Thyroid gland (tissue), 4 donors: ENCODE results near the gene P2RX2. TPM values are rescaled to one million over a fixed set of nuclear protein-coding genes. Genes with fewer than 3 reads are reported as not detected.

ENCODE experiments used
- DNase-seq, 2 donors: peaks; one replicate each; pipeline ENCODE4 v3.0.0-alpha.2; 2019
- H3K27ac ChIP-seq, 3 donors: fragments of 200-600 bp; sonication (generic); 1 replicate in 2 of 3; 2 replicates in 1 of 3; pipeline ENCODE4 v1.5.1; 2016 to 2019; ENCODE audit warnings: mild to moderate bottlenecking in 1 of 3, moderate library complexity in 1 of 3
- H3K27me3 ChIP-seq: fragments of 200-600 bp; sonication (generic); one replicate; pipeline ENCODE4 v1.5.1; 2019
- H3K36me3 ChIP-seq, 2 donors: fragments of 200-600 bp; sonication (generic); one replicate each; pipeline ENCODE4 v1.5.1; 2016 to 2019
- H3K4me1 ChIP-seq, 2 donors: fragments of 200-600 bp; sonication (generic); one replicate each; pipeline ENCODE4 v1.5.1; 2017 to 2019
- H3K4me3 ChIP-seq, 3 donors: fragments of 200-600 bp; sonication (generic); replicated peaks in 1 of 3; 1 replicate in 2 of 3; 2 replicates in 1 of 3; pipeline ENCODE4 v1.5.1; 2016; ENCODE audit warnings: mild to moderate bottlenecking in 1 of 3
- H3K9me3 ChIP-seq: fragments of 200-600 bp; sonication (generic); one replicate; pipeline ENCODE4 v1.5.1; 2017
- POLR2A ChIP-seq, 2 donors: fragments of 450-650 bp; IDR thresholded peaks; one replicate each; pipeline ENCODE4 v1.6.1; 2017; ENCODE audit warnings: antibody characterized with exemption in 2 of 2, mild to moderate bottlenecking in 2 of 2, moderate library complexity in 1 of 2
- WGBS, 2 donors: methylation state at CpG; one replicate each; pipeline ENCODE4 v1.1.5; 2017; 5-methylcytosine and 5-hydroxymethylcytosine counted together
- intact Hi-C: fragments of 100-400 bp; cut with DNase I; formaldehyde crosslinking; loops from one replicate; pipeline ENCODE4 v1.15.1; 2023
- total RNA-seq, 4 donors: library from RNA; depleted of rRNA; stranded (reverse); fragments of >200 nt; gene quantifications; one replicate each; pipeline ENCODE4 v1.2.3, GENCODE V29; 2016
- TF ChIP-seq, protein P1 (sequence below), 6 experiments: fragments of 200-600 bp in 3 of 6; fragments of 450-650 bp in 3 of 6; sonication (generic) in 3 of 6; IDR thresholded peaks; one replicate each; pipeline ENCODE4 v1.5.1; 2016 to 2019; ENCODE audit warnings: antibody characterized with exemption in 6 of 6, mild to moderate bottlenecking in 2 of 6, inconsistent platforms in 1 of 6, moderate library complexity in 1 of 6

P2RX2 gene
- total RNA-seq, 4 donors from 2014 or later, result 0.45 TPM; not detected in 3

DNA sequence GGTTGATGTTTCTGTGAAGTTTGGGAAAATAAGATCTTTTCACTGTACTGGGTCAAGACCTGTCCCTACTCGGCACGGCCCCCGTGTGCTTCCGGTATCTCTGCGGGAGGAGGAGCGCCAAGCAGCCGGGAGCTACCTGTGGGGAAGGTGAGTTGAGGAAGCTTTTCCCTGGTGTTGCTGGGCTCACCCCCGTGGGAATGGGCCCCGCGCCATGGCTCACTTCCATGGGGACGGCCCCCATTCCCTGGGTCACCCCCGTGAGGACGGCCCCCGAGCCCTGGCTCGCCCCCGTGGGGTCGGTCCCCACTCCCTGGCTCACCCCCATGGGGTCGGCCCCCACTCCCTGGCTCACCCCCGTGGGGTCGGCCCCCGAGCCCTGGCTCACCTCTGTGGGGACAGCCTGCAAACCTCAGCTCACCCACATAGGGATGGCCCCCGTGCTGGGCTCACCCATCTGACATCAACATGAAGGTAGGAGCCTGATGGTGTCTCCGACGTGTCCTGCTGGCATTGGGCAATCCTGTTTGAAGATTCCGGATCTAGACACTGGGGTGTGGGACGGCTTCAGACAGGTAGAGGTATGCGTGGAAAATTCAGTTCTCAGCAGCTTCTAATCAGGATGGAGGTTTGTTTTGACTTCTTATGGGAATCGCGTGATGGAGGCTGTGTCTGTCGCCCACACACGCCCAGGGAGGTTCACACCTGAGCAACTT, 17.2 kb upstream of the P2RX2 start:
- DNase-seq, result no peak
- TF ChIP-seq, protein P1, sequence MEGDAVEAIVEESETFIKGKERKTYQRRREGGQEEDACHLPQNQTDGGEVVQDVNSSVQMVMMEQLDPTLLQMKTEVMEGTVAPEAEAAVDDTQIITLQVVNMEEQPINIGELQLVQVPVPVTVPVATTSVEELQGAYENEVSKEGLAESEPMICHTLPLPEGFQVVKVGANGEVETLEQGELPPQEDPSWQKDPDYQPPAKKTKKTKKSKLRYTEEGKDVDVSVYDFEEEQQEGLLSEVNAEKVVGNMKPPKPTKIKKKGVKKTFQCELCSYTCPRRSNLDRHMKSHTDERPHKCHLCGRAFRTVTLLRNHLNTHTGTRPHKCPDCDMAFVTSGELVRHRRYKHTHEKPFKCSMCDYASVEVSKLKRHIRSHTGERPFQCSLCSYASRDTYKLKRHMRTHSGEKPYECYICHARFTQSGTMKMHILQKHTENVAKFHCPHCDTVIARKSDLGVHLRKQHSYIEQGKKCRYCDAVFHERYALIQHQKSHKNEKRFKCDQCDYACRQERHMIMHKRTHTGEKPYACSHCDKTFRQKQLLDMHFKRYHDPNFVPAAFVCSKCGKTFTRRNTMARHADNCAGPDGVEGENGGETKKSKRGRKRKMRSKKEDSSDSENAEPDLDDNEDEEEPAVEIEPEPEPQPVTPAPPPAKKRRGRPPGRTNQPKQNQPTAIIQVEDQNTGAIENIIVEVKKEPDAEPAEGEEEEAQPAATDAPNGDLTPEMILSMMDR (IDR thresholded peaks at IDR 0.05), result no peak
- no peak for TF ChIP-seq POLR2A (IDR thresholded peaks at IDR 0.05)
- H3K4me1 ChIP-seq, result peaks cover 3 to 20% of the 10 kb centered on the region in 2 donors
- intact Hi-C loops, result no loop called here
- no peak overlapping the region for H3K4me3 ChIP-seq
- no peaks in the 10 kb centered on the region for H3K27me3 ChIP-seq
- H3K27ac ChIP-seq, result peak overlapping the region in 1 of 3 donors; percentile 52
- H3K9me3 ChIP-seq, result no peaks in the 10 kb centered on the region
- WGBS, 2 donors, result 71 to 84% methylated on average over 17 to 18 of the region's 31 CpGs
- no peaks in the 10 kb centered on the region for H3K36me3 ChIP-seq

DNA sequence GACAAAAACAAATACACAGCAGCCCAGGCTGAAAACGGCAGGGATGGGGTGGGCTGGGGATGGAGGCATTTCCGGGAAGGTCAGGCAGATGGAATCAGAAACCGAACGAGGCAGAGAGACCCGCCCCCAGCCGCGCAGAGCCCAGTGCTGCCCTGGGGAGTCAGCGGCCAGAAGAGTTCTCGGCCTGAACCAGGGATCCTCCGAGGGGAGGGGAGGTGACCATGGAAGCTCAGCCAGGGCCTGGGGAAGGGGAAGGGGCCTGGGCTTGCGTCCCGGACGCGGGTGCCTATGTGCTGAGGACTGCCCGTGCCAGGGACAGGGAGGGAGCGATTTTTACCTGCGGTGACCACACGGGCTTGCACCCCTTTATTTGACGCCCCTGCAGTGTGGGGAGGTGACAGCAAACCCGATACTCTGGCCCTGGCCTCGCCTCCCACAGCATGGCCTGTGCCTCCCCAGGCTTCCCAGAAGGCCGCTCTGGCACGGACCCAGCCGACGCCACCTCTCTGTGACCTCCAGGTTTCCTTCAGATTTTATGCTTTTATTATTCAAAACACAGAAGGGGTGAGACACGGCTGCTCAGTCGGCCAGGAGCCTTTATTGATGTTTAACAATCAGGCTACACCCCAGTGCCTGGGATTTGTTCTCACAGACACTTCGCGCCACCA, 15.9 kb upstream of the P2RX2 start:
- intact Hi-C loops, result no loop called here
- H3K4me3 ChIP-seq, result peak overlapping the region in 1 of 3 donors; percentile 30
- H3K9me3 ChIP-seq, result no peaks in the 10 kb centered on the region
- DNase-seq, result peak in 1 of 2 donors; percentile 23
- TF ChIP-seq POLR2A (IDR thresholded peaks at IDR 0.05), result peak in 1 of 2 donors; percentile 20
- TF ChIP-seq, protein P1 (IDR thresholded peaks at IDR 0.05), result no peak
- peaks cover 0 to 20% of the 10 kb centered on the region in 2 donors for H3K4me1 ChIP-seq
- 50 to 54% methylated on average over 29 of the region's 29 CpGs for WGBS, 2 donors
- no peaks in the 10 kb centered on the region for H3K27me3 ChIP-seq
- peak overlapping the region in 2 of 3 donors; percentile 63 to 85 for H3K27ac ChIP-seq
- no peaks in the 10 kb centered on the region for H3K36me3 ChIP-seq

DNA sequence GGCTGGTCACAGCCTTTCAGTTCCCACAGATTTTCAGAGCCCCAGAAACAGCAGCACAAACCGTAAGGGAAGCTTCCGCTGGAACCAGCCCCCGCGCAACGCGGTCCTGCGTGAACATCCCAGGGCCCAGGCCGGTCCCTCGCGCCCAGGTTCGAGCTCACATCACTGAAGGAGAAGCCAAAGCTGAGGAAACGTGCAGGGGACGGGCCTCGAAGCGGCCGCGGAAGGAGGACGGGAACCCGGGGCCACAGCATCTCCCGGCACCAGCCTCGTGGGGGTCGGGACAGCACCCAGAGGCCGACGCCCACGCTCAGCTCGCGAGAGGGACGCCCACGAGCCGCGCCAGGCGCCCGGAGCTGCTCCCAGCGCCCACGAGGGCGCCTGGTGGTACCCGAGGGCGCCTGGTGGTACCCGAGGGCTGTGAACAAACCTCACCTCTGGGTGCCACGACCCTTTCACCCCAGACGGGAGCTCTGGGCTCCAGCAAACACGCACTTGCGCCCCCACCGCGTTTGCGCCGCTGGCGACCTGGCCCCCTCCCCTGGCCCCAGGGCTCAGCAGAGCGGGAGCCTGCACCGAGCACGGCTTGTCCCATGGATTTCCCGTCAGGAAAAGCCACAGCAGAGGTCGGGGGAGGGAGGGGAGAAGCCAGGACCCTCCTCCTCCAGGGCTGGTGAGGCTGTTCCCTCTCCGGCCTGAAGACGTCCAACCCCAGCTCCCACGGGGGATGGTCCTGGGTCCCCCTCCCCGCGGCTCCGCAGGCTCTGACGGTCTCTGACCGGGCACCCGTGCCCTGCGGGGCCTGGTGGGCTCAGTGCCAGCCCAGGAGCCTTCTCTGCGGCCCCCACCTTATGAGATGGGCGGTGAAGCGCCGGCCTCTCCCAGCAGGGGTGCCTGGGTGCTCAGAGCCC, 15.1 kb upstream of the P2RX2 start:
- H3K36me3 ChIP-seq, result no peaks in the 10 kb centered on the region
- peak overlapping the region in 1 of 3 donors; percentile 30 for H3K4me3 ChIP-seq
- WGBS, 2 donors, result 43 to 47% methylated on average over 16 to 57 of the region's 67 CpGs
- intact Hi-C loops, result no loop called here
- no peaks in the 10 kb centered on the region for H3K27me3 ChIP-seq
- DNase-seq, result no peak
- TF ChIP-seq, protein P1 (IDR thresholded peaks at IDR 0.05), result no peak
- no peak for TF ChIP-seq POLR2A (IDR thresholded peaks at IDR 0.05)
- H3K4me1 ChIP-seq, result peaks cover 0 to 20% of the 10 kb centered on the region in 2 donors
- peak overlapping the region in 2 of 3 donors; percentile 63 to 85 for H3K27ac ChIP-seq
- H3K9me3 ChIP-seq, result no peaks in the 10 kb centered on the region

DNA sequence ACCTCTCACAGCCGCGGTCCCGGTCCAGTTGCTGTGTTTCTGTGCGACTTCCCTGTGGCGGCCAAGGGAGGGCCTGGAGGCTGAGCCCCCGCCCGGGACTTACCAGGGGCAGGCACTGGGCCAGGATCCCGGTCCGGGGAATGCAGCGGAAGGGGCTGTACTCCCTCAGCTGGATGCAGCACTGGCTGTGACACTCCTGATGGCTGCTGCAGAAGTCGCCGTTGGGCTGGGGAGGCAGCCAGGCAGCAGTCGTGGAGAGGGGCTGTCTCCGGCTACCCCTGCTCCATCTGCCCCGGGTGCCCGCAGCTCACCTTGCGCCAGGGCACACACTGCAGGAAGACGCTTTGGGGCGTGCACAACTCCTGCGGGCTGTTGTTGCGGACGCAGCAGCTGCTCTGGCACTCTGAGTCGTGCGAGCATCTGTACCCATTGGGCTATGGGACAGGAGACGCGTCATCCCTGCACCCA, 14.4 kb upstream of the P2RX2 start:
- peak overlapping the region in 2 of 3 donors; percentile 63 to 85 for H3K27ac ChIP-seq
- intact Hi-C loops, result no loop called here
- peak overlapping the region in 1 of 3 donors; percentile 30 for H3K4me3 ChIP-seq
- no peaks in the 10 kb centered on the region for H3K27me3 ChIP-seq
- H3K36me3 ChIP-seq, result no peaks in the 10 kb centered on the region
- H3K4me1 ChIP-seq, result peaks cover 0 to 20% of the 10 kb centered on the region in 2 donors
- DNase-seq, result peak in 1 of 2 donors; percentile 36
- TF ChIP-seq, protein P1 (IDR thresholded peaks at IDR 0.05), result no peak
- TF ChIP-seq POLR2A (IDR thresholded peaks at IDR 0.05), result no peak
- no peaks in the 10 kb centered on the region for H3K9me3 ChIP-seq
- 46 to 50% methylated on average over 9 to 16 of the region's 26 CpGs for WGBS, 2 donors
